Esophagus squamous epithelium (tissue), 5 donors: ENCODE results near the gene FAM222B. TPM values are rescaled to one million over a fixed set of nuclear protein-coding genes. Genes with fewer than 3 reads are reported as not detected.
"Not testable (repeated sequence)": the region's sequence is repeated elsewhere in the genome, so short reads cannot be mapped to it uniquely, and the experiment has no call there.

Experiments
- DNase-seq: peaks from one replicate; lab custom pipeline; 2025; lab: John Stamatoyannopoulos, UW
- H3K27ac ChIP-seq, 4 donors: fragments of 200-600 bp; sonication (generic); one replicate each; pipeline ENCODE4 v1.5.1; 2016 to 2019; ENCODE audit warnings: mild to moderate bottlenecking in 1 of 4
- H3K27me3 ChIP-seq, 4 donors: fragments of 200-600 bp; sonication (generic); 1 replicate in 3 of 4; 2 replicates in 1 of 4; pipeline versions ENCODE4 v1.5.1 to v1.6.0; 2017 to 2021; ENCODE audit warnings: antibody characterized with exemption in 1 of 4
- H3K36me3 ChIP-seq, 3 donors: fragments of 200-600 bp; sonication (generic); one replicate each; pipeline ENCODE4 v1.5.1; 2016 to 2019
- H3K4me1 ChIP-seq, 3 donors: fragments of 200-600 bp; sonication (generic); one replicate each; pipeline ENCODE4 v1.5.1; 2017 to 2019
- H3K4me3 ChIP-seq, 4 donors: fragments of 200-600 bp; sonication (generic); 1 replicate in 3 of 4; 2 replicates in 1 of 4; pipeline ENCODE4 v1.5.1; 2016 to 2019; ENCODE audit warnings: mild to moderate bottlenecking in 2 of 4, moderate library complexity in 1 of 4
- H3K9me3 ChIP-seq, 3 donors: fragments of 200-600 bp; sonication (generic); one replicate each; pipeline ENCODE4 v1.5.1; 2016 to 2019
- CTCF ChIP-seq, 6 experiments: fragments of 450-650 bp in 4 of 6; fragments of 200-600 bp in 2 of 6; sonication (generic) in 2 of 6; IDR thresholded peaks; one replicate each; pipeline ENCODE4 v1.5.1; 2016 to 2019; ENCODE audit warnings: antibody characterized with exemption in 6 of 6, mild to moderate bottlenecking in 4 of 6, moderate library complexity in 4 of 6
- POLR2A ChIP-seq, 4 donors: fragments of 450-650 bp; IDR thresholded peaks; one replicate each; pipeline ENCODE4 v1.6.1; 2017; ENCODE audit warnings: antibody characterized with exemption in 4 of 4, mild to moderate bottlenecking in 4 of 4, moderate library complexity in 3 of 4
- WGBS, 2 donors: methylation state at CpG; one replicate each; pipeline ENCODE4 v1.1.5; 2018; 5-methylcytosine and 5-hydroxymethylcytosine counted together
- intact Hi-C: fragments of 100-400 bp; cut with DNase I; formaldehyde crosslinking; loops from one replicate; pipeline ENCODE4 v1.15.0; 2022
- total RNA-seq, 4 donors: library from RNA; depleted of rRNA; stranded (reverse); fragments of >200 nt; gene quantifications; one replicate each; pipeline ENCODE4 v1.1.0, GENCODE V29; 2016
- donor health status: DM: yes; HTN: yes; CAD: no.

FAM222B gene
- total RNA-seq, 4 donors from 2014 or later, result 8.0 to 16.4 (median 11.2) TPM

DNA sequence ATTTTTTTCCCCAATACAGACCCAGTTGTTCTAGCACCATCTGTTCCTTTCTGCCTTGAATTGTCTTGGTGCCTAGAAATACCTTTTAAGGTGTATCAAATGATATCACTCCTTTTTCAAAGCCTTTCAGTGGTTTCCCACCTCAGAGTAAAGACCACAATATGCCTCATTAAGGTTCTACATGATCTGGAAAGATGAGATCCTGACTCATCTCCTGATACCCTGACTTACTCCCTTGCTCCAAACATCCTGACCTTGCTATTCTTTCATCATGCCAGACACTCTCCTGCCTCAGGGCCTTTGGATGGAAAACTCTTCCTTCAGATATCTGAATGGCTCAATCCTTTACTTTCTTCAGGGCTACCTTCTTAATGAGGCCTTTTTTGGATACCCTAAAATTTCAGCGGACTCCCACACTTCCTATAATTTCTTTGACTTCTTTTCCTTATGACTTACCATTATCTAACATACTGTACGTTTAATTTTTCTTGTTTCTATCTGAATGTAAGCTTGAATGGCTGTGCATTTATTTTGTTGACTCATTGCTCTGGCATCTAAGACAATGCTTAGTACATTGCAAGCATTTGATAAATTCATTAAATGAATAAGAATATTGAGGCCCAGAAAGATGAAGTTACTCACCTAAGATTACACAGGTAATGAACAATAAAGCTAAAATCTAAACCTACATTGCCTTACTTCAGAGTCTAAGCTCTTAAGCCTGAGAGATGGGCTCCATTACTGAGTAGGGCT, 35.7 kb upstream of the FAM222B start:
- DNase-seq, result no peak
- Histone ChIP-seq H3K27me3 (no peaks in the 10 kb centered on the region), H3K4me1 (peaks cover 0 to 19% (median 0%) of the 10 kb centered on the region in 3 donors), H3K4me3 (no peak overlapping the region), H3K9me3 (no peaks in the 10 kb centered on the region), H3K27ac (no peak overlapping the region), H3K36me3 (peaks cover 26 to 60% (median 49%) of the 10 kb centered on the region in 3 donors)
- intact Hi-C loops, result no loop called here
- 60 to 81% methylated on average over 2 of the region's 2 CpGs for WGBS, 2 donors
- no peak for TF ChIP-seq POLR2A (IDR thresholded peaks at IDR 0.05)
- TF ChIP-seq CTCF (IDR thresholded peaks at IDR 0.05), result no peak

- intact Hi-C loops, H3K27ac ChIP-seq, DNase-seq, H3K27me3 ChIP-seq, H3K9me3 ChIP-seq, H3K4me3 ChIP-seq: not testable (repeated sequence)
- WGBS, 2 donors, result 86 to 96% methylated on average over 5 to 6 of the region's 6 CpGs
- Histone ChIP-seq H3K36me3 (peaks cover 17 to 49% (median 38%) of the 10 kb centered on the region in 3 donors), H3K4me1 (peaks cover 0 to 19% (median 0%) of the 10 kb centered on the region in 3 donors)
Measured at GRCh38 chr17:28877150-28877711, 34.6 kb upstream of the FAM222B start.

- H3K4me1 ChIP-seq, result peaks cover 0 to 24% (median 0%) of the 10 kb centered on the region in 3 donors
- TF ChIP-seq CTCF (IDR thresholded peaks at IDR 0.05) (no peak), POLR2A (IDR thresholded peaks at IDR 0.05) (no peak)
- H3K36me3 ChIP-seq, result peaks cover 5 to 37% (median 26%) of the 10 kb centered on the region in 3 donors
- no peaks in the 10 kb centered on the region for H3K9me3 ChIP-seq
- H3K4me3 ChIP-seq, result no peak overlapping the region
- 19 to 50% methylated on average over 1 of the region's 1 CpG for WGBS, 2 donors
- intact Hi-C loops, result no loop called here
- H3K27ac ChIP-seq, result no peak overlapping the region
- DNase-seq, result no peak
- H3K27me3 ChIP-seq, result no peaks in the 10 kb centered on the region
Measured at GRCh38 chr17:28875848-28876550, 33.4 kb upstream of the FAM222B start.

GRCh38 chr17:28874750-28875149, 32.2 kb upstream of the FAM222B start:
- no peak for TF ChIP-seq CTCF (IDR thresholded peaks at IDR 0.05)
- TF ChIP-seq POLR2A (IDR thresholded peaks at IDR 0.05), result no peak
- H3K36me3 ChIP-seq, result peaks cover 1 to 24% (median 13%) of the 10 kb centered on the region in 3 donors
- no peak overlapping the region for H3K4me3 ChIP-seq
- H3K27ac ChIP-seq, result no peak overlapping the region
- H3K4me1 ChIP-seq, result peaks cover 0 to 26% (median 0%) of the 10 kb centered on the region in 3 donors
- no peak for DNase-seq
- 82 to 90% methylated on average over 3 of the region's 3 CpGs for whole genome bisulfite sequencing, 2 donors
- intact Hi-C loops, result no loop called here
- H3K27me3 ChIP-seq, result no peaks in the 10 kb centered on the region
- no peaks in the 10 kb centered on the region for H3K9me3 ChIP-seq

- intact Hi-C loops, result no loop called here
- 87 to 91% methylated on average over 7 of the region's 7 CpGs for WGBS, 2 donors
- DNase-seq, result no peak
- H3K9me3 ChIP-seq, result no peaks in the 10 kb centered on the region
- peaks cover 0 to 26% (median 0%) of the 10 kb centered on the region in 3 donors for H3K4me1 ChIP-seq
- no peak overlapping the region for H3K27ac ChIP-seq
- H3K36me3 ChIP-seq, result peaks cover 0 to 15% (median 5%) of the 10 kb centered on the region in 3 donors
- H3K4me3 ChIP-seq, result no peak overlapping the region
- TF ChIP-seq POLR2A (IDR thresholded peaks at IDR 0.05) (no peak), CTCF (IDR thresholded peaks at IDR 0.05) (no peak)
- no peaks in the 10 kb centered on the region for H3K27me3 ChIP-seq
Measured at GRCh38 chr17:28873839-28874238, 31.2 kb upstream of the FAM222B start.
